ENCODE data around the gene KCMF1.
A peak's percentile ranks its signal among the peaks of the same experiment; 100 is the strongest.

KCMF1 gene

DNA sequence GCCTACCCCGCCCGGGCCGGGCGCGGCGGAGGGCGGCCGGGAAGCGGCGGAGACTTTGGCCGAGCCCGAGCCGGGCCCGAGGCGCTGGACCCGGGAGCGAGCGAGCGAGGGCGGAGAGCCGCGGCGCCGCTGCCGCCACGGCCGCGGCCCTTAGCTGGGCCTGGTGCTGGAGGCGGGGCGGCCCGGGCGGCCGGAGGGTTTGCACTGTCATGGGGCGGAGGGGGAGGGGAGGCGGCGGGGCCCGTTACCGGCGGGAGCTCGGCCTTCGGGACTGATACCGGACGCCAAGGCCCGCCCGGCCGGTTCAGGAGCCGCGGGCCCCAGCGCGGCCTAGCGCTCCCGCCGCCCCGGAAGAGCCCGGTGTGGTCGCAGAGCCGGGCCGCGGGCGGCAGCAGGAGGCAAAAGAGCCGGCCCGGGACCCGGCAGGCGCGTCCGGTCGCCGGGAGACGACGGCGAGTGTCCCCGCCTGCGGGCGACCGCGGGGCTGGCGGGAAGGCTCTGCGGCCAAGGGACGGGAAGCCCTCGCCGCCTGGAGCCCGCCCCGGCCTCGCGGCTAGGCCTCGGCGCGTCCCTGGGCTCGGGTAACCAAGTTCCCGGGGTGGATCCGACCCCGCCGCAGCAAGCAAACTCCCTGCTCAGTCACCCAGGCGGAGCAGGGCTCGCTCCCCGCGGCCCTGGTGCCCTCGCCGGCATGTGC, 697 bp downstream of the KCMF1 start:
- Histone ChIP-seq H3K27ac (peak overlapping the region; percentile 90 to 100 (median 98)), H3K4me3 (peak overlapping the region; percentile 74 to 96 (median 86))

DNA sequence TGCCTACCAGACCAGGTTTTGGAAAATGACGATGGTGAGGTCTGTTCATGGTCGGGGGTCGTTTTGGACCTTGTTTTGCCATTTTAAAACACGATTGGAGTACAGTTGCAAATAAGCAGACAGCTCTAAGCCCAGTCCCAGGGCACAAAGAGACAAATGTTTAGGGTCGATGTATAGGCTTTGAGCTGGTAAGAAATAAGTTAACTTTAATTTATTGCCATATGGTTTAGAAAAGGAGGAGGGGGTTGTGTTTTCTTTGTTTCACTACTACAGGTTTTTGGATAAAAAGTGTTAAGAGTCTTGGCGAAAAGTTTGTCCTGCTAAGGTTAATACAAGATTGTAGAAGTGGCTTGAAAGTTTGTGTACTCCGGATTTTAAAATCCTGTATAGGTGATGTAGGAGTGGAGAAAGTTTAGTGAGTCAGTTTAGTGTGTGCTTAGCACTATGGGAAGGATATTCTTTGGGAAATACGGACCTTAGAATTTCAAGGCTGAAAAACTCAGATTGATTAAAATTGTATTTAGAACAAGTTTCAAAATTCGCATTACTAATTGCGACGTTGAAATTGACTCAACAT, 1.3 kb downstream of the KCMF1 start:
- peak overlapping the region; percentile 90 to 100 (median 98) for H3K27ac ChIP-seq
- peak overlapping the region; percentile 74 to 96 (median 86) for H3K4me3 ChIP-seq

DNA sequence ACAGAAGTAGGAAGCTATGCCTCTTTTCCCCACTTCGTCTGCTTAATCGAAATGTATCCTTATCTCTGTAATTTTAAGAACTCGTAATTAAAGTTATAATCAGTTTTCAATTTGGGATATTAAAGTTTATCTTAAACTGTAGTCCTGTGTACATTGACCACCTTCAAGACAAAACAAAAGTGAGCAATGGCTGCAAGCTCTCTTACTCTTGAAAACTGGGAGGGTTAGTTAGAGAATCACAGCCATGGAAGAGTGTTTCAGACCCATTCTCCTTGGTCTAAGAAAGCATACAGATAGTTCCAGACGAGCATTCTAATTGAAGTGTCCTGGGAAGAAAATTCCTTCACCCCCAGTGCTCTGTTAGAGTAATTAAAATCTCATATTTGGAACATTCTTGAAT, 2.0 kb downstream of the KCMF1 start:
- H3K4me3 ChIP-seq: peak overlapping the region in 6 of 7 experiments; percentile 13 to 96 (median 82)
- H3K27ac ChIP-seq: peak overlapping the region in 14 of 21 experiments; percentile 90 to 100 (median 99)

DNA sequence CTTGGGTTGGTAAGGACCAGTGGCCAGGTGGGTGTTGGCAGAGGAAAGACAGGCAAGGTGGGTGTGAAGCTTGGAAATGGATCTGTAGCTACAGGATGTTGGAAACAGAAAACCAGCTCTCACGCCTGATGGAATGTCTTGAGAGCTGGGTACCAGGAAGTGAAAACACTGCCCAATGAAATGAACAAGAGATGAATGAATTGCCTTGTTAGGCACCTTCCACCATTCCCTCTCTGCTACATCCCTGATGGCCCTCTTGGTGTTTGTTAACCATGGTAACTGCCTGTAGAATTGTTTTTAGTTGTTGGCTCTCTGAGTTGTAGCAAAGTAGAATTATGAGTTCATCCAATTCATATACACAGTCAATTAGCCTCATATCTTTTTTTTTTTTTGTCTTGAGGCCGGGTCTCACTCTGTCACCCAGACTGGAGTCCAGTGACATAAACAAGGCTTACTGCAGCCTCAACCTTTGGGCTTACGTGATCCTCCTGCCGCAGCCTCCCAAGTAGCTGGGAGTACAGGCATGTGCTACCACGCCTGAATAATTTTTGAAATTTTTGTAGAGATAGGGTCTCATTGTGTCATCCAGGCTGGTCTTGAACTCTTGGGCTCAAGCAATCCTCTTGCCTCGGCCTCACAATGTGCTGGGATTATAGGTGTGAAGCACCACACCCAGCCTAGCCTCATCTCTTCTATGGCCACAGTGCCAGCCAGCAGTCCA, 9.5 kb downstream of the KCMF1 start:
- H3K27ac ChIP-seq: no peak overlapping the region
- no peak overlapping the region for H3K4me3 ChIP-seq

- no peak overlapping the region for H3K4me3 ChIP-seq
- no peak overlapping the region for H3K27ac ChIP-seq
Measured at GRCh38 chr2:84986018-84986417, 15.1 kb downstream of the KCMF1 start.

DNA sequence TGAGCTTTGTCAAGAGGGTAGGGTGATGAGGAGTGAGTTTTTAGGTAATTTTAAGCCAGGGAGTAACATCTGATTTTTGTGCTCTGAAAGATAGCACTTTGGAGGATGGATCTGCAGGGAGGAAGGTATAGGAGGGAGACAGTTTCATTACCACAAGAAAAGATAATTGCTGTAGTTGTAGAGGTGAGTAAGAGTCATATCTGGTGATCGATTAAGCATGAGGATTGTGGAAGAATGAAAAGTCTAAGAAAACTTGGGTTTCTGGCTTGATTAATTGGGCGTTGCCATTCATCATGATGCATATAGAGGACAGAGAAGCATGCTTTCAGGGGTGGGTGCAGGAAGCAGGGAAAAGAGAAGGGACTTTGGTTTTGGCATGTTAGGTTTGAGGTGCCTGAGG, 18.5 kb downstream of the KCMF1 start:
- Histone ChIP-seq H3K27ac (no peak overlapping the region), H3K4me3 (no peak overlapping the region)

DNA sequence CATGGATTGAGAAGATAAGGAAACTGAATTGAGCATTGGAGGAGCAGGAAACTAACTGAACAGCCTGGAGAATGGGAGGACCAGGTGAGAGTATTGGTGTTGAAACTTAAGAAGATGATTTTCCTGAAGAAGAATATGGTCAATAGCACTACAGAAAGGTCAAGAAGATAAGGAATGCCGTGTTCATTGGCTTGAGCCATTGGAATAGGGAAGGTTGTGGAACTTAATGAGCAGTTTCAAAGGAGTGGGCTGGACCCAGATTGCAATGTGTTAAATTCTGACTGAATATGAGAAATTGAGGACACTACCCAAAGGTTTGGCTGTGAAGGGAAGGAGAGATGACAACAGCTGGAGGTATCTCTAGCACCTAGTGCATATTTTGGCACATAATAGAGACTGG, 19.0 kb downstream of the KCMF1 start:
- Histone ChIP-seq H3K27ac (no peak overlapping the region), H3K4me3 (no peak overlapping the region)

DNA sequence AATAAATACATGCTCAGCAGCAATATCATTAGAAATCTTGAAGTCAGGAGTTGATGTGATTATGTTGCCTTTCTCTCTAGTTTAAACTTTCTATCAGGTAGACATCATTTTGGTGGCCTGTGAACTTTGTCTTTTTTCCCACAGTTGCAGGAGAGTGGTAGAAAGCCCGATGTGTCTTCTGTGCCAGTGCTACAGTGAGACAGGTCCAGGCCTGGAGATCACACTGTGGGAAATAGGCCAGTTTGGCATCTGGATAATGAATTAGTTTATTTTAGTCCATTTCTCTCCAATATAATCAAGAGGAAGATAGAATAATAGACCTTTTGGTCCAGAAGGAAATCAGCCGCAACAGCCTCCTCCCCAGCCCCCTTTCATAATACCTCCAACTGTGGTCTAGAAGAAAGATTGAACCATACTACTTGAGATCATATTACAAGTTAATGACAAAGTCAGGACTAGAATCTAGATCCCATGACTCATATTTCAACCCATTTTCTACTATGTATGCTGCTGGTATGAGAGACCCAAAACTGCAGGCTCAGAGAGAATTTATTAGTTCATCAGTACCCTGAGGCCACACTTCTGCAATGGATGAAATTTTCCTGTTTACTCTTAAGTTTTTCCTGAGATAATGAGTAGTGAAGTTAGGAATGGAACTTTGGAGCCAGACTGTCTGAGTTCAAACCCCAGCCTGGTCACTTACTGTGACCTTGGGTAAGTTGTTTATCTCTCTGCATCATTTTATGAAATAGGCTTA, 20.6 kb downstream of the KCMF1 start:
- Histone ChIP-seq H3K4me3 (no peak overlapping the region), H3K27ac (no peak overlapping the region)

DNA sequence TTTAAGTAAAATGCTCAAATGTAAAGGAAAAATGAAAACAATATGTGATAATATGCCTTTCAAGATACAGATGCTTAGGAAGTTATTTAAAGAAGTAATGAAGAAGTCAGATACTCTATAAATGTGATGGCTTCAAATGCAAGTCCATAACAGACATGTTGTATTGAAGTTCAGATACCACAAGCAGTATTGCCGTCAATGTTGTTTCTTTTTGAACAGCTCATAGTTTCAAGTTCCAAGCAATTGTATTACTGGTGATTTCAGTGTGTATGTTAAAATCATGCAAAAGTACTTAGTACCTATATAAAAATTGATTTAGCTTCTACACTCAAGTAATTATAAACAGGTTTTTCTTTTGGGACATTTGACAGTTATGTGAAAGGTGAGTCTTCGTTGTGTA, 24.9 kb downstream of the KCMF1 start:
- no peak overlapping the region for H3K4me3 ChIP-seq
- no peak overlapping the region for H3K27ac ChIP-seq

DNA sequence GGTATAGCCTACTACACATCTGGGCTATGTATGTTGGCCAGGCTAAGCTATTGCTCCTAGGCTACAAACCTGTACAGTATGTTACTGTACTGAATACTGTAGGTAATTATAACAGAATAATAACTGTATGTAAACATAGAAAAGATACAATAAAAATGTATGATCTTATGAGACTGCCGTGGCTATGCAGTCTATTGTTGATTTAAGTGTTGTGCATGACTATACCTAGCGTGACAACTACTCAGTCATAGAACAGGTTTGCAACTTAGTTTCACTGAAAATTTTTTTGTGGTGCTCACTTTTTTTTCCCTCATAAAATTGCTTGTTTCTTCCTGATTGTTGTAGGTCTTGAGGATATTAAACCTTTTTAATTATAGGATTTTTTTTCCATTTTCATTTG, 25.9 kb downstream of the KCMF1 start:
- no peak overlapping the region for H3K27ac ChIP-seq
- no peak overlapping the region for H3K4me3 ChIP-seq

- H3K27ac ChIP-seq: no peak overlapping the region
- no peak overlapping the region for H3K4me3 ChIP-seq
Measured at GRCh38 chr2:84999553-84999955, 28.6 kb downstream of the KCMF1 start.

GRCh38 chr2:85001595-85001994, 30.6 kb downstream of the KCMF1 start:
- Histone ChIP-seq H3K27ac (no peak overlapping the region), H3K4me3 (no peak overlapping the region)

DNA sequence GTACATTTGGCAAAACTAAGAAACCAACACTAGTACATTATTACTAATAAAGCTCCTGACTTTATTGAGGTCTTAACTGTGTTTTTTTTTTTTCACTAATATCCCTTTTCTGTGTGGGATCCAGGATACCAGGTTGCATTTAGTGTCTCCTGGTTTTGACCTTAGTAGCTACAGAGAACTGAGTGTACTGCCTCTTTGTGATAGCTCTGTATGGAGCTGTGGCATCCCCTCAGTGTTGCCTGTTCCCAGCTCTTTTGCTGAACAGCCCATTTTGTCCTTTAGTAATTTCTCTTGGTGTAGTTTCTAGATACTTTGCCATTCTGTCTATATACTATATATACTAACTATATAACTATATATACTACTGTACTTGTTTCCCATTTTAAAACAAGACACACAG, 31.6 kb downstream of the KCMF1 start:
- no peak overlapping the region for H3K27ac ChIP-seq
- H3K4me3 ChIP-seq: no peak overlapping the region

GRCh38 chr2:85008252-85008651, 37.3 kb downstream of the KCMF1 start:
- Histone ChIP-seq H3K4me3 (no peak overlapping the region), H3K27ac (peak overlapping the region in 2 of 21 experiments; percentile 9 to 58)

GRCh38 chr2:85009019-85009618, 38.2 kb downstream of the KCMF1 start:
- Histone ChIP-seq H3K4me3 (no peak overlapping the region), H3K27ac (peak overlapping the region in 3 of 21 experiments; percentile 9 to 58 (median 26))

- Histone ChIP-seq H3K27ac (no peak overlapping the region), H3K4me3 (no peak overlapping the region)
Measured at GRCh38 chr2:85010404-85010803, 39.4 kb downstream of the KCMF1 start.

DNA sequence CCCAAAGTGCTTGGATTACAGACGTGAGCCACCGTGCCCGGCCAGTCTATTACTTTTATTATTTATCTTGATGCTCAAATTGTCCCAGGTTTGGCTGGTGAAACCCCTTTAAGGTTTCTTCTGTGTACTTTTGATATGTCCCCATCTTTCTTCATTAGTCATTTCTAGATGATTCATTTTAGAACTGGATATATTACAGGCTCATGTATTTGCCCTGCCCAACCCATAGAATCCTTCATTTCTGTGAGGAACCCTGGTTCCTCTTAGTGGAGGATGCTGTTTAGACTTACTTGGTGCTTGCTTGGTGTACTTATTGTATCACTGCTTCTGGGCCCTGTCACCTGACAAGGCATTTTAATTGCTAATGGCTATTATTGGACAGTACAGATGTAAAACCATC, 40.1 kb downstream of the KCMF1 start:
- no peak overlapping the region for H3K27ac ChIP-seq

DNA sequence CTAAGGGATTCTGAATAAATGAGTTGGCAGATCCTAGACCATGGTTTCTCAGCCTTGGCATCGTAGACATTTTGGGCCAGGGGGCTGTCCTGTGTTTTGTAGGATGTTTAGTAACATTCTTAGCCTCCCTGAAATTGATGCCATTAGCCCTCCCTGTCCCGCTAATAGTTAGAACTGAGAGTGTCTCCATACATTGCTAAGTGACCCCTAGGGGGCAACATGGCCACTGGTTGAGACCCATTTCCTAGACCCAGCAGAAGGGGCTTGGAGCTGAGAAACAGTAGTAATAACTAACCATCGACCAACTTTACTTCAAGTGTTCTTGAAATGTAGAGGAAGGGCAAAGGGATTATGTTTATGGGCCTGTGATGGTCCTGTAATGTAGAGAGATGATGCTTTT, 40.8 kb downstream of the KCMF1 start:
- no peak overlapping the region for H3K4me3 ChIP-seq
- no peak overlapping the region for H3K27ac ChIP-seq

More for the DNA sequence above, 40.1 kb downstream of the KCMF1 start:
- H3K4me3 ChIP-seq: no peak overlapping the region

GRCh38 chr2:85012431-85012830, 41.5 kb downstream of the KCMF1 start:
- H3K4me3 ChIP-seq: no peak overlapping the region
- H3K27ac ChIP-seq: no peak overlapping the region

DNA sequence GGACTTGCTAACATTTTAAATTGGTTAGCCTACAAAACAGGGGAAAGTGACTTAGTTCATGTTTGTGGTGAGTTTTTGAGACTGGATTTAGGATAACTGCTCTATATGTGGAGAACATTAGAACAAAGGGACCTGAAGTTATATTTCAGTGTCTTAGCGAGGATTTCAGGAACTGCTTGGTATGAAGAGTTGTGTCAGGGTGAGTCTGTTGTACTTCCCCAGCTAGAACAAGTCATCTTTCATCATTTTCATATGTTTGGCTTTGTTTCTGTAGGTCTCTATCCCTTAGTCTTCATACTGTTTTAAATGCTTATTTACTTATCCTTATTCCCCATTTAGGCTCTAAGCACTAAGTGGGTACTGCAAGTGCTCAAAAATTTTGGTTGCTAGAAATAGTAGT, 41.9 kb downstream of the KCMF1 start:
- Histone ChIP-seq H3K27ac (no peak overlapping the region), H3K4me3 (no peak overlapping the region)

Data from skin epidermis (tissue), 12 donors.